H9 (cell line): ENCODE results near the gene RFC4. TPM values are rescaled to one million over a fixed set of nuclear protein-coding genes. Genes with fewer than 3 reads are reported as not detected.

ENCODE experiments used
- DNase-seq: peaks from one replicate; pipeline ENCODE4 v3.0.0-alpha.2; 2017
- H2AFZ ChIP-seq: one replicate; pipeline ENCODE4 v1.6.1; 2013; ENCODE audit warnings: mild to moderate bottlenecking, low read length, control low read depth, moderate library complexity
- H2AK5ac ChIP-seq: 2 replicates; pipeline ENCODE4 v1.6.1; 2013; ENCODE audit warnings: low read length, control low read depth, mixed read lengths; ENCODE audit not compliant: insufficient read length
- H2BK120ac ChIP-seq: one replicate; pipeline ENCODE4 v1.6.1; 2013; ENCODE audit warnings: low read depth, mild to moderate bottlenecking, low read length, control low read depth, inconsistent platforms; ENCODE audit not compliant: poor library complexity, severe bottlenecking
- H2BK12ac ChIP-seq: 2 replicates; pipeline ENCODE4 v1.6.1; 2013; ENCODE audit warnings: low read length, control low read depth, mixed read lengths, low read depth; ENCODE audit not compliant: insufficient read length
- H2BK15ac ChIP-seq: 2 replicates; pipeline ENCODE4 v1.6.1; 2013; ENCODE audit warnings: low read depth, low read length, control low read depth
- H2BK20ac ChIP-seq: one replicate; pipeline ENCODE4 v1.6.1; 2013; ENCODE audit warnings: low read depth, mild to moderate bottlenecking, low read length, control low read depth, inconsistent platforms; ENCODE audit not compliant: poor library complexity, severe bottlenecking
- H2BK5ac ChIP-seq: 2 replicates; pipeline ENCODE4 v1.6.1; 2013; ENCODE audit warnings: low read length, control low read depth, mixed read lengths; ENCODE audit not compliant: insufficient read length
- H3K14ac ChIP-seq: 2 replicates; pipeline ENCODE4 v1.6.1; 2013; ENCODE audit warnings: low read length, control low read depth; ENCODE audit not compliant: insufficient read depth
- H3K18ac ChIP-seq: 2 replicates; pipeline ENCODE4 v1.6.1; 2013; ENCODE audit warnings: low read depth, mild to moderate bottlenecking, mixed read lengths, low read length, control low read depth; ENCODE audit not compliant: insufficient read length
- H3K23ac ChIP-seq: 2 replicates; pipeline ENCODE4 v1.6.1; 2013; ENCODE audit warnings: low read length, control low read depth, mixed read lengths, low read depth; ENCODE audit not compliant: insufficient read length
- H3K23me2 ChIP-seq: 2 replicates; pipeline ENCODE4 v1.6.1; 2013; ENCODE audit warnings: low read depth, mild to moderate bottlenecking, mixed read lengths, low read length, control low read depth; ENCODE audit not compliant: insufficient read length, poor library complexity, severe bottlenecking
- H3K27ac ChIP-seq: 2 replicates; pipeline ENCODE4 v1.5.1; 2013; ENCODE audit warnings: low read length, control low read depth, mixed read lengths, low read depth; ENCODE audit not compliant: insufficient read length
- H3K27me3 ChIP-seq: 2 replicates; pipeline ENCODE4 v1.6.1; 2013; ENCODE audit warnings: low read length, control low read depth, inconsistent platforms; ENCODE audit not compliant: insufficient read depth
- H3K4ac ChIP-seq: 2 replicates; pipeline ENCODE4 v1.6.1; 2013; ENCODE audit warnings: low read depth, mild to moderate bottlenecking, control low read depth, inconsistent platforms, low read length, moderate library complexity
- H3K4me1 ChIP-seq: 2 replicates; pipeline ENCODE4 v1.6.1; 2013; ENCODE audit warnings: low read length, control low read depth, inconsistent platforms; ENCODE audit not compliant: insufficient read depth
- H3K4me2 ChIP-seq: 2 replicates; pipeline ENCODE4 v1.6.1; 2013; ENCODE audit warnings: low read length, control low read depth, mixed read lengths; ENCODE audit not compliant: insufficient read length, insufficient read depth
- H3K56ac ChIP-seq: 2 replicates; pipeline ENCODE4 v1.6.1; 2013; ENCODE audit warnings: low read depth, mild to moderate bottlenecking, mixed read lengths, low read length, control low read depth; ENCODE audit not compliant: insufficient read length
- H3K79me1 ChIP-seq: 2 replicates; pipeline ENCODE4 v1.6.1; 2013; ENCODE audit warnings: low read depth, mild to moderate bottlenecking, moderate library complexity, low read length, control low read depth, inconsistent platforms; ENCODE audit not compliant: insufficient read depth, poor library complexity, severe bottlenecking
- H3K79me2 ChIP-seq: 2 replicates; pipeline ENCODE4 v1.6.1; 2013; ENCODE audit warnings: low read length, control low read depth, inconsistent platforms; ENCODE audit not compliant: insufficient read depth
- H3K9ac ChIP-seq: 2 replicates; pipeline ENCODE4 v1.6.1; 2013; ENCODE audit warnings: low read length, control low read depth, mixed read lengths; ENCODE audit not compliant: insufficient read length; ENCODE audit errors: extremely low read depth
- H3K9me3 ChIP-seq: one replicate; pipeline ENCODE4 v1.6.1; 2013; ENCODE audit warnings: low read depth, low read length, inconsistent platforms; ENCODE audit not compliant: control insufficient read depth
- H3T11ph ChIP-seq: one replicate; pipeline ENCODE4 v1.6.1; 2013; ENCODE audit warnings: mild to moderate bottlenecking, low read length, control low read depth, inconsistent platforms
- H4K20me1 ChIP-seq: one replicate; pipeline ENCODE4 v1.6.1; 2013; ENCODE audit not compliant: control insufficient read depth, insufficient read length, insufficient read depth
- H4K5ac ChIP-seq: 2 replicates; pipeline ENCODE4 v1.6.1; 2013; ENCODE audit warnings: low read depth, mild to moderate bottlenecking, mixed read lengths, low read length, control low read depth; ENCODE audit not compliant: insufficient read length
- H4K8ac ChIP-seq: replicated peaks from 2 replicates; pipeline ENCODE4 v1.6.1; 2013; ENCODE audit warnings: low read length, control low read depth, mixed read lengths, low read depth; ENCODE audit not compliant: insufficient read length
- H4K91ac ChIP-seq: 2 replicates; pipeline ENCODE4 v1.6.1; 2013; ENCODE audit warnings: low read depth, mild to moderate bottlenecking, moderate library complexity, mixed read lengths, low read length, control low read depth; ENCODE audit not compliant: insufficient read length
- H3K27ac Mint-ChIP-seq, 3 experiments: 2 replicates in 2 of 3; 3 replicates in 1 of 3; pipeline ENCODE4 v1.8.0; 2020 to 2021; ENCODE audit warnings: mixed read lengths in 3 of 3, mild to moderate bottlenecking in 1 of 3, moderate library complexity in 1 of 3
- H3K27me3 Mint-ChIP-seq: 2 replicates; pipeline ENCODE4 v1.8.0; 2021; ENCODE audit warnings: low read depth, mild to moderate bottlenecking, moderate library complexity, mixed read lengths
- H3K36me3 Mint-ChIP-seq, 3 experiments: 2 replicates in 2 of 3; 3 replicates in 1 of 3; pipeline ENCODE4 v1.8.0; 2020 to 2021; ENCODE audit warnings: low read depth in 3 of 3, mixed read lengths in 3 of 3; ENCODE audit not compliant: insufficient read depth in 1 of 3
- H3K4me1 Mint-ChIP-seq, 2 experiments: 2 replicates each; pipeline ENCODE4 v1.8.0; 2020; ENCODE audit warnings: mixed read lengths in 2 of 2
- H3K4me3 Mint-ChIP-seq, 2 experiments: 2 replicates in 1 of 2; 3 replicates in 1 of 2; pipeline ENCODE4 v1.8.0; 2020 to 2021; ENCODE audit warnings: mild to moderate bottlenecking in 2 of 2, mixed read lengths in 2 of 2, moderate library complexity in 1 of 2
- H3K9me3 Mint-ChIP-seq, 2 experiments: 2 replicates in 1 of 2; 3 replicates in 1 of 2; pipeline ENCODE4 v1.8.0; 2020; ENCODE audit warnings: mild to moderate bottlenecking in 2 of 2, mixed read lengths in 2 of 2, moderate library complexity in 1 of 2
- CTCF ChIP-seq: fragments of 200-600 bp; sonication (generic); conservative IDR thresholded peaks from 3 replicates; pipeline ENCODE4 v1.8.0; 2021; ENCODE audit warnings: antibody characterized with exemption, mild to moderate bottlenecking
- WGBS: extraction: QIAGEN DNeasy Blood & Tissue Kit; methylation state at CpG from one replicate; pipeline ENCODE4 v1.1.7; 2013; ENCODE audit warnings: missing lambda C conversion rate, low lambda C conversion rate, mixed read lengths; ENCODE audit not compliant: insufficient read length; ENCODE audit errors: extremely low coverage; 5-methylcytosine and 5-hydroxymethylcytosine counted together
- total RNA-seq: library from RNA; stranded (reverse); gene quantifications from 2 replicates; pipeline ENCODE4 v1.2.1, GENCODE V29; 2021

RFC4 gene
- total RNA-seq, 1 experiment from 2014 or later: 108 TPM

GRCh38 chr3:186839874-186840641, 33.8 kb upstream of the RFC4 start:
- no peak for TF ChIP-seq CTCF
- H3K9ac ChIP-seq: no peak overlapping the region

More at GRCh38 chr3:186839874-186840641, 33.8 kb upstream of the RFC4 start:
- Histone ChIP-seq H2BK120ac (no peak overlapping the region), H3K4me1 (no peaks in the 10 kb centered on the region), H3K14ac (no peak overlapping the region), H3K23ac (no peak overlapping the region), H4K5ac (no peak overlapping the region), H2AK5ac (no peak overlapping the region), H3K23me2 (no peaks in the 10 kb centered on the region), H2BK5ac (no peak overlapping the region), H3T11ph (no peak overlapping the region), H4K20me1 (no peaks in the 10 kb centered on the region), H3K9me3 (no peaks in the 10 kb centered on the region), H3K4ac (no peak overlapping the region), H3K27ac (no peak overlapping the region), H2BK12ac (no peak overlapping the region), H3K18ac (no peak overlapping the region), H2BK15ac (no peak overlapping the region), H3K79me2 (no peaks in the 10 kb centered on the region), H3K4me2 (no peak overlapping the region), H3K27me3 (no peaks in the 10 kb centered on the region), H4K8ac (no peak overlapping the region), H2BK20ac (no peak overlapping the region), H3K56ac (no peak overlapping the region), H2AFZ (no peak overlapping the region), H3K79me1 (no peaks in the 10 kb centered on the region), H4K91ac (no peak overlapping the region)
- WGBS: no CpG with 5 or more reads among the region's 17 CpGs
- Mint-ChIP-seq H3K4me1 (no peaks in the 10 kb centered on the region), H3K27ac (no peak overlapping the region; a peak in 1 of 7 replicates), H3K4me3 (no peak overlapping the region), H3K27me3 (peaks cover 3% of the 10 kb centered on the region; the same call in 1 of the 2 replicates), H3K36me3 (no peaks in the 10 kb centered on the region), H3K9me3 (no peaks in the 10 kb centered on the region; a peak in 1 of 5 replicates)
- DNase-seq: no peak
